Loucy (cell line): ENCODE measurements around the gene VANGL1.
A peak's percentile ranks its signal among the peaks of the same experiment; 100 is the strongest.

Experiments used
- H2AFZ ChIP-seq: fragments of 200-600 bp; sonication (generic); 2 replicates; pipeline ENCODE4 v1.6.0; 2016; ENCODE audit warnings: antibody characterized with exemption, mild to moderate bottlenecking, low read length, moderate library complexity
- H3F3A ChIP-seq: fragments of 200-600 bp; 2 replicates; pipeline ENCODE4 v1.6.0; 2016; ENCODE audit warnings: antibody characterized with exemption, low read depth, mild to moderate bottlenecking
- H3K27me3 ChIP-seq: fragments of 200-600 bp; sonication (generic); 2 replicates; pipeline ENCODE4 v1.6.1; 2014; ENCODE audit warnings: low read length, mild to moderate bottlenecking; ENCODE audit not compliant: insufficient read depth, poor library complexity, severe bottlenecking
- H3K36me3 ChIP-seq: fragments of 200-600 bp; sonication (generic); 2 replicates; pipeline ENCODE4 v1.6.1; 2016; ENCODE audit warnings: low read length; ENCODE audit not compliant: insufficient read depth
- H3K4me1 ChIP-seq: fragments of 200-600 bp; sonication (generic); 2 replicates; pipeline ENCODE4 v1.5.1; 2014; ENCODE audit warnings: low read length, mild to moderate bottlenecking; ENCODE audit not compliant: insufficient read depth, poor library complexity, severe bottlenecking
- H3K4me2 ChIP-seq: fragments of 200-600 bp; sonication (generic); 2 replicates; pipeline ENCODE4 v1.6.0; 2014; ENCODE audit warnings: antibody characterized with exemption, low read length, low read depth, mild to moderate bottlenecking; ENCODE audit not compliant: poor library complexity, severe bottlenecking
- H3K4me3 ChIP-seq: fragments of 200-600 bp; sonication (generic); 2 replicates; pipeline ENCODE4 v1.5.1; 2014; ENCODE audit warnings: low read length, mild to moderate bottlenecking, mixed read lengths; ENCODE audit not compliant: poor library complexity, severe bottlenecking
- H3K79me2 ChIP-seq: fragments of 200-600 bp; sonication (generic); 2 replicates; pipeline ENCODE4 v1.6.1; 2014; ENCODE audit warnings: low read length; ENCODE audit not compliant: insufficient read depth
- H3K9ac ChIP-seq: fragments of 200-600 bp; sonication (generic); 2 replicates; pipeline ENCODE4 v1.6.0; 2014; ENCODE audit warnings: mild to moderate bottlenecking, low read depth, low read length, moderate library complexity; ENCODE audit not compliant: poor library complexity, severe bottlenecking
- H3K9me2 ChIP-seq: fragments of 200-600 bp; sonication (generic); replicated peaks from 2 replicates; pipeline ENCODE4 v1.6.1; 2016; ENCODE audit warnings: low read depth, low read length, mixed read lengths
- H3K9me3 ChIP-seq: fragments of 200-600 bp; sonication (generic); 2 replicates; pipeline ENCODE4 v1.6.1; 2014; ENCODE audit warnings: mild to moderate bottlenecking, antibody characterized with exemption, low read length, low read depth; ENCODE audit not compliant: insufficient read depth
- H4K20me1 ChIP-seq: fragments of 200-600 bp; sonication (generic); 2 replicates; pipeline ENCODE4 v1.6.0; 2014; ENCODE audit warnings: antibody characterized with exemption, low read length, mild to moderate bottlenecking; ENCODE audit not compliant: insufficient read depth, poor library complexity, severe bottlenecking
- EZH2phosphoT487 ChIP-seq: fragments of 200-600 bp; IDR thresholded peaks from 2 replicates; pipeline ENCODE4 v1.6.1; 2018; ENCODE audit warnings: antibody characterized with exemption, mild to moderate bottlenecking, moderate library complexity, borderline replicate concordance
- TF ChIP-seq, protein P1 (sequence below): fragments of 200-600 bp; sonication (generic); conservative IDR thresholded peaks from 2 replicates; pipeline ENCODE4 v1.5.1; 2014; ENCODE audit warnings: mild to moderate bottlenecking, antibody characterized with exemption, low read length

Gene VANGL1

DNA sequence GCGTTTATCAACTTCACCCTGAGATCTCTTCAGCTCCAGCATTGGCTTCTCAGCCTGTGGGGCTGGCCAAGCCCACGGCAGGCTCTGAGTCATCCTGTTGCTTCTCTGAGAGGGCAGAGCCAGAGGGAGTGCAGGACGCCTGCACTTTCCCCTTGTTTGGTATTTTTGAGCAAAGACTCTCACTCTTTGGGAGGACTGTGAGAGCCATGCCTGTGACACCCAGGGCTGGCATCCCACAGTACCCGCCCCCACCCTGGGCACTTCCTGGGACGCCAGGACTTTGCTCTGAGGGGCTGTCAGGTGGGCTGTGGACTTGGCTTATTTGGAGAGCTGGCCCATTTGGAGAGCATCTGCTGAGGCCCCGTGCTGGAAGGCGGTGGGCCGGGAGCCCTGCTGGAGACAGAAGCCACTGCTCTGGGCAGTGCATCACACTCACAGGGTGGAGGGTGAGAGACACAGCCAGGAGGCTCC is 37.4 kb downstream of the VANGL1 start:
- Histone ChIP-seq H3K9me3 (no peaks in the 10 kb centered on the region), H3F3A (no peaks in the 10 kb centered on the region), H3K27me3 (no peaks in the 10 kb centered on the region), H3K4me2 (no peak overlapping the region), H3K4me1 (peaks cover 43% of the 10 kb centered on the region), H2AFZ (no peak overlapping the region), H3K79me2 (peaks cover 73% of the 10 kb centered on the region), H3K9ac (no peak overlapping the region), H3K4me3 (no peak overlapping the region), H4K20me1 (peaks cover 22% of the 10 kb centered on the region), H3K36me3 (peaks cover 47% of the 10 kb centered on the region; the same call in 1 of the 2 replicates), H3K9me2 (no peaks in the 10 kb centered on the region)
- TF ChIP-seq, protein P1, sequence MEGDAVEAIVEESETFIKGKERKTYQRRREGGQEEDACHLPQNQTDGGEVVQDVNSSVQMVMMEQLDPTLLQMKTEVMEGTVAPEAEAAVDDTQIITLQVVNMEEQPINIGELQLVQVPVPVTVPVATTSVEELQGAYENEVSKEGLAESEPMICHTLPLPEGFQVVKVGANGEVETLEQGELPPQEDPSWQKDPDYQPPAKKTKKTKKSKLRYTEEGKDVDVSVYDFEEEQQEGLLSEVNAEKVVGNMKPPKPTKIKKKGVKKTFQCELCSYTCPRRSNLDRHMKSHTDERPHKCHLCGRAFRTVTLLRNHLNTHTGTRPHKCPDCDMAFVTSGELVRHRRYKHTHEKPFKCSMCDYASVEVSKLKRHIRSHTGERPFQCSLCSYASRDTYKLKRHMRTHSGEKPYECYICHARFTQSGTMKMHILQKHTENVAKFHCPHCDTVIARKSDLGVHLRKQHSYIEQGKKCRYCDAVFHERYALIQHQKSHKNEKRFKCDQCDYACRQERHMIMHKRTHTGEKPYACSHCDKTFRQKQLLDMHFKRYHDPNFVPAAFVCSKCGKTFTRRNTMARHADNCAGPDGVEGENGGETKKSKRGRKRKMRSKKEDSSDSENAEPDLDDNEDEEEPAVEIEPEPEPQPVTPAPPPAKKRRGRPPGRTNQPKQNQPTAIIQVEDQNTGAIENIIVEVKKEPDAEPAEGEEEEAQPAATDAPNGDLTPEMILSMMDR = no peak

DNA sequence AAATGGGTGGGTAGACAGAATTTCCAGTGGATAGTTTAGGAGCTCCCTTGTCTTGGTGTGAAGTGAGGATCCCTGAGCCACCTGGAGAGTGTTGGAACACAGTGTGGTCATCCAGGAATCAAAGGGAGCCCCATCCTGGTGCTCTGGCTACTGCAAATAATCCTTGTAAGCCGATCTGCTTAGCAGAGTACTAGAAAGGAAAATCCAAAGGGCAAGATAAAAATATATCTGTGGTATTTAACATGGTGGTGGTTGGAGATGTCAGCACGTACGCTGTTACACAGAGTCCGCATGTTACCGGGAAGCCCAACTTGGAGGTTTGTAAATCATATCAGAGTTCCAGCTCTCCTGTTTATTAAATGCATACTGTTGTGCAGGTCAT is 39.0 kb downstream of the VANGL1 start:
- Histone ChIP-seq H3K4me1 (peaks cover 32% of the 10 kb centered on the region), H3K9me3 (no peaks in the 10 kb centered on the region), H3K4me3 (no peak overlapping the region), H3F3A (no peaks in the 10 kb centered on the region), H3K9ac (no peak overlapping the region), H4K20me1 (peaks cover 22% of the 10 kb centered on the region), H3K4me2 (no peak overlapping the region), H3K9me2 (no peaks in the 10 kb centered on the region), H3K27me3 (no peaks in the 10 kb centered on the region), H3K36me3 (peaks cover 62% of the 10 kb centered on the region), H3K79me2 (peaks cover 57% of the 10 kb centered on the region), H2AFZ (no peak overlapping the region)
- no peak for TF ChIP-seq EZH2phosphoT487
- TF ChIP-seq, protein P1 = no peak

DNA sequence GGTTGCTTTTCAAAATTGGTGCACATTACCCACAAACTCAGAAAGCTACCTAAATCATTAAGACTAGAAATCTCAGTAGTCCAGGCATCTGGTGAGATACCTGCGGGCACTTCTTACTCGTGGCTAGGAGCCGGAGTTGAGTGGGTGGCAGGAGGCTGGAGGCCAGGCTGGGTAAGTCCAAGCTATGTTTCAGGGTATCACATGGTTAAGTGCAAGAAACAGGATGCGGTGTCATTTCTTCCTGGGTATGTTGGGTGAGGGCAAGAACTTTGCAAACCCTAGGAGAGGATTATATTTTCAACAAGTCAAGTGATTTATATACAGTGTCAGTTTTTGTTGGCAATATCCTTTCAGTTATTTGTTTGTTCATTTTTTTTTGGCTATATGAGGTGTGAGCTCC is 41.0 kb downstream of the VANGL1 start:
- Histone ChIP-seq H3K27me3 (no peaks in the 10 kb centered on the region), H2AFZ (no peak overlapping the region), H3K9me2 (no peaks in the 10 kb centered on the region), H3K9ac (no peak overlapping the region), H3K4me3 (no peak overlapping the region), H3F3A (no peaks in the 10 kb centered on the region), H3K79me2 (peaks cover 37% of the 10 kb centered on the region), H3K9me3 (no peaks in the 10 kb centered on the region), H3K4me2 (peak overlapping the region; percentile 4), H3K36me3 (peaks cover 82% of the 10 kb centered on the region), H3K4me1 (peaks cover 13% of the 10 kb centered on the region), H4K20me1 (peaks cover 8% of the 10 kb centered on the region)
- TF ChIP-seq, protein P1 = no peak
- TF ChIP-seq EZH2phosphoT487 = no peak
